Mesendoderm (in vitro differentiated cells): ENCODE measurements around the gene PKN2.
"Not testable (repeated sequence)": the region's sequence is repeated elsewhere in the genome, so short reads cannot be mapped to it uniquely, and the experiment has no call there.

ENCODE experiments used
- DNase-seq: peaks from one replicate; pipeline ENCODE4 v3.0.0; 2013
- H2AK5ac ChIP-seq: 2 replicates; pipeline ENCODE4 v1.6.1; 2013; ENCODE audit warnings: low read length, inconsistent platforms
- H2BK120ac ChIP-seq: 2 replicates; pipeline ENCODE4 v1.6.1; 2013; ENCODE audit warnings: low read depth, mild to moderate bottlenecking, low read length, moderate library complexity, mixed read lengths
- H2BK15ac ChIP-seq: replicated peaks from 2 replicates; pipeline ENCODE4 v1.6.1; 2013; ENCODE audit warnings: low read depth, mild to moderate bottlenecking, moderate library complexity
- H2BK5ac ChIP-seq: 2 replicates; pipeline ENCODE4 v1.6.1; 2013; ENCODE audit warnings: low read length, inconsistent platforms
- H3K18ac ChIP-seq: 2 replicates; pipeline ENCODE4 v1.6.1; 2013; ENCODE audit warnings: mild to moderate bottlenecking, low read length, mixed read lengths
- H3K23ac ChIP-seq: one replicate; pipeline ENCODE4 v1.6.1; 2013; ENCODE audit warnings: low read length
- H3K27ac ChIP-seq: 2 replicates; pipeline ENCODE4 v1.5.1; 2013; ENCODE audit warnings: low read depth, mild to moderate bottlenecking, inconsistent platforms, low read length, moderate library complexity
- H3K27me3 ChIP-seq: 2 replicates; pipeline ENCODE4 v1.6.1; 2013; ENCODE audit warnings: low read length, control low read depth, mild to moderate bottlenecking, inconsistent platforms; ENCODE audit not compliant: insufficient read depth, poor library complexity
- H3K36me3 ChIP-seq: 2 replicates; pipeline ENCODE4 v1.6.1; 2013; ENCODE audit warnings: low read length, inconsistent platforms; ENCODE audit not compliant: control insufficient read depth, insufficient read depth
- H3K4ac ChIP-seq: one replicate; pipeline ENCODE4 v1.6.1; 2013; ENCODE audit warnings: low read depth, mild to moderate bottlenecking, low read length, moderate library complexity
- H3K4me1 ChIP-seq: 2 replicates; pipeline ENCODE4 v1.6.1; 2013; ENCODE audit warnings: low read depth, low read length, inconsistent platforms; ENCODE audit not compliant: control insufficient read depth
- H3K4me2 ChIP-seq: 2 replicates; pipeline ENCODE4 v1.6.1; 2013; ENCODE audit warnings: low read length
- H3K4me3 ChIP-seq: 2 replicates; pipeline ENCODE4 v1.5.1; 2013; ENCODE audit warnings: mild to moderate bottlenecking, low read length
- H3K56ac ChIP-seq: one replicate; pipeline ENCODE4 v1.6.1; 2013; ENCODE audit warnings: low read length
- H3K79me1 ChIP-seq: 2 replicates; pipeline ENCODE4 v1.6.1; 2013; ENCODE audit warnings: low read length, inconsistent platforms
- H3K79me2 ChIP-seq: 2 replicates; pipeline ENCODE4 v1.6.1; 2013; ENCODE audit warnings: mild to moderate bottlenecking, low read length; ENCODE audit not compliant: control insufficient read depth, insufficient read depth
- H3K9ac ChIP-seq: 2 replicates; pipeline ENCODE4 v1.6.1; 2013; ENCODE audit warnings: low read length, inconsistent platforms
- H4K5ac ChIP-seq: one replicate; pipeline ENCODE4 v1.6.1; 2013; ENCODE audit warnings: low read length
- H4K8ac ChIP-seq: one replicate; pipeline ENCODE4 v1.6.1; 2013; ENCODE audit warnings: low read depth, mild to moderate bottlenecking, control low read depth, low read length, moderate library complexity
- WGBS: extraction: QIAGEN DNeasy Blood & Tissue Kit; methylation state at CpG from one replicate; pipeline ENCODE4 v1.1.7; 2013; ENCODE audit warnings: low lambda C conversion rate, missing lambda C conversion rate; ENCODE audit not compliant: insufficient coverage; ENCODE audit errors: extremely low coverage; 5-methylcytosine and 5-hydroxymethylcytosine counted together

PKN2 gene

GRCh38 chr1:88701793-88702192 is 17.7 kb downstream of the PKN2 start:
- not testable (repeated sequence) for H3K4me1 ChIP-seq, H3K36me3 ChIP-seq, H3K23ac ChIP-seq, H3K79me1 ChIP-seq, H3K4ac ChIP-seq, H2AK5ac ChIP-seq, H3K4me3 ChIP-seq, H4K8ac ChIP-seq, H2BK15ac ChIP-seq, H2BK120ac ChIP-seq, H3K27ac ChIP-seq, H3K27me3 ChIP-seq, H2BK5ac ChIP-seq, H3K56ac ChIP-seq, H3K18ac ChIP-seq, H4K5ac ChIP-seq, H3K4me2 ChIP-seq, DNase-seq, H3K79me2 ChIP-seq, H3K9ac ChIP-seq
- no CpG with 5 or more reads among the region's 5 CpGs for WGBS

- no peak overlapping the region for H4K5ac ChIP-seq
- H3K4me1 ChIP-seq = no peaks in the 10 kb centered on the region
- no peak for DNase-seq
- H2BK120ac ChIP-seq = no peak overlapping the region
- H2BK5ac ChIP-seq = no peak overlapping the region
- no peak overlapping the region for H3K9ac ChIP-seq
- no peak overlapping the region for H3K27ac ChIP-seq
- no peak overlapping the region for H2AK5ac ChIP-seq
- no peak overlapping the region for H3K23ac ChIP-seq
- no peak overlapping the region for H3K4me2 ChIP-seq
- peaks cover 5% of the 10 kb centered on the region for H3K79me2 ChIP-seq
- no peak overlapping the region for H3K4ac ChIP-seq
- H3K56ac ChIP-seq = no peak overlapping the region
- no peaks in the 10 kb centered on the region for H3K36me3 ChIP-seq
- peaks cover 2% of the 10 kb centered on the region for H3K79me1 ChIP-seq
- no peak overlapping the region for H4K8ac ChIP-seq
- no peak overlapping the region for H3K4me3 ChIP-seq
- no CpG with 5 or more reads among the region's 2 CpGs for WGBS
- H2BK15ac ChIP-seq = no peak overlapping the region
- no peak overlapping the region for H3K18ac ChIP-seq
- H3K27me3 ChIP-seq = no peaks in the 10 kb centered on the region
Measured at GRCh38 chr1:88708011-88708410, 23.9 kb downstream of the PKN2 start.

- H3K27ac ChIP-seq, DNase-seq, H3K36me3 ChIP-seq, H2AK5ac ChIP-seq, H3K23ac ChIP-seq, H4K5ac ChIP-seq, H3K18ac ChIP-seq, H3K4me3 ChIP-seq, H3K9ac ChIP-seq, H3K27me3 ChIP-seq, H3K56ac ChIP-seq, H3K4me1 ChIP-seq, H3K79me1 ChIP-seq, H3K4ac ChIP-seq, H3K4me2 ChIP-seq, H2BK15ac ChIP-seq, H2BK5ac ChIP-seq, H3K79me2 ChIP-seq, H4K8ac ChIP-seq, H2BK120ac ChIP-seq: not testable (repeated sequence)
- WGBS = no CpG with 5 or more reads among the region's 1 CpG
Measured at GRCh38 chr1:88712907-88713306, 28.8 kb downstream of the PKN2 start.

DNA sequence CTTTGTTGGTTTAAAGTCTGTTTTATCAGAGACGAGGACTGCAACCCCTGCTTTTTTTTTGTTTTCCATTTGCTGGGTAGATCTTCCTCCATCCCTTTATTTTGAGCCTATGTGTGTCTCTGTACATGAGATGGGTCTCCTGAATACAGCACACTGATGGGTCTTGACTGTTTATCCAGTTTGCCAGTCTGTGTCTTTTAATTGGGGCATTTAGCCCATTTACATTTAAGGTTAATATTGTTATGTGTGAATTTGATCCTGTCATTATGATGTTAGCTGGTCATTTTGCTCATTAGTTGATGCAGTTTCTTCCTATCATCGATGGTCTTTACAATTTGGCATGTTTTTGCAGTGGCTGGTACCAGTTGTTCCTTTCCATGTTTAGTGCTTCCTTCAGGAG is 32.5 kb downstream of the PKN2 start:
- not testable (repeated sequence) for H4K8ac ChIP-seq, H3K23ac ChIP-seq, H3K79me2 ChIP-seq, H4K5ac ChIP-seq, H2BK5ac ChIP-seq, H3K4me3 ChIP-seq, H3K9ac ChIP-seq, H3K4ac ChIP-seq, H3K4me1 ChIP-seq, DNase-seq, H3K18ac ChIP-seq, H3K36me3 ChIP-seq, H2BK120ac ChIP-seq, H2BK15ac ChIP-seq, H3K4me2 ChIP-seq, H3K27ac ChIP-seq, H2AK5ac ChIP-seq, H3K27me3 ChIP-seq, H3K56ac ChIP-seq, H3K79me1 ChIP-seq
- no CpG with 5 or more reads among the region's 2 CpGs for WGBS

DNA sequence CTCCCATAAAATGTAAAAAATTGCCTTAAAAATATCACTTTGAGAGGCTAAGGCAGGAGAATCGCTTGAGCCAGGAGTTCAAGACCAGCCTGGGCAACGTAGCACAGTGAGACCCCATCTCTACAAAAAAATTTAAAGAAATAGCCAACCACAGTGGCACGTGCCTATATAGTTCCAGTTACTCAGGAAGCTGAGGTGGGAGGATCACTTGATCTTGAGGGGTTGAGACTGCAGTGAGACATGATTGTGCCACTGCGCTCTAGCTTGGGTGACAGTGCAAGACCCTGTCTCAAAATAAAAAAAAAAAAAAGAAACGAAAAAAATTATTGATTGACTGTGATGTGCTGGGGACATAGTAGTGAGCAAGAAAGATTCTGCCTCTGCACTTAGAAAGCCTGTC is 38.4 kb downstream of the PKN2 start:
- Histone ChIP-seq H3K4me2 (no peak overlapping the region), H3K9ac (no peak overlapping the region), H3K23ac (no peak overlapping the region), H3K79me2 (peaks cover 16% of the 10 kb centered on the region), H2BK5ac (no peak overlapping the region), H4K5ac (no peak overlapping the region), H2BK120ac (no peak overlapping the region), H3K56ac (no peak overlapping the region), H3K27me3 (no peaks in the 10 kb centered on the region), H3K27ac (no peak overlapping the region), H3K4ac (no peak overlapping the region), H3K36me3 (no peaks in the 10 kb centered on the region), H4K8ac (no peak overlapping the region), H3K4me1 (no peaks in the 10 kb centered on the region), H2BK15ac (no peak overlapping the region), H3K4me3 (no peak overlapping the region), H2AK5ac (no peak overlapping the region), H3K18ac (no peak overlapping the region), H3K79me1 (peaks cover 9% of the 10 kb centered on the region)
- WGBS = no CpG with 5 or more reads among the region's 5 CpGs
- no peak for DNase-seq

GRCh38 chr1:88726697-88727096 is 42.6 kb downstream of the PKN2 start:
- no peaks in the 10 kb centered on the region for H3K36me3 ChIP-seq
- H3K79me1 ChIP-seq = peaks cover 11% of the 10 kb centered on the region
- no peak overlapping the region for H3K27ac ChIP-seq
- H4K8ac ChIP-seq = no peak overlapping the region
- no peaks in the 10 kb centered on the region for H3K4me1 ChIP-seq
- H3K4me2 ChIP-seq = no peak overlapping the region
- H2AK5ac ChIP-seq = no peak overlapping the region
- H2BK5ac ChIP-seq = no peak overlapping the region
- peaks cover 14% of the 10 kb centered on the region for H3K79me2 ChIP-seq
- no peak overlapping the region for H2BK15ac ChIP-seq
- H3K27me3 ChIP-seq = no peaks in the 10 kb centered on the region
- no peak overlapping the region for H2BK120ac ChIP-seq
- no peak overlapping the region for H3K56ac ChIP-seq
- H3K4ac ChIP-seq = no peak overlapping the region
- no peak overlapping the region for H3K23ac ChIP-seq
- H3K4me3 ChIP-seq = no peak overlapping the region
- no peak overlapping the region for H4K5ac ChIP-seq
- DNase-seq = no peak
- no peak overlapping the region for H3K9ac ChIP-seq
- H3K18ac ChIP-seq = no peak overlapping the region
